DMS114 treated with DMSO at 0.1 percent for 48 hours (cell line): ENCODE data around the gene XPO1.

Experiments
- DNase-seq: peaks from one replicate; lab custom pipeline; 2025; ENCODE audit not compliant: unreplicated experiment; lab: John Stamatoyannopoulos, UW

XPO1 gene

GRCh38 chr2:61436092-61436491 is 102.1 kb downstream of the XPO1 start:
- no peak for DNase-seq

- DNase-seq = no peak
Measured at GRCh38 chr2:61435291-61435690, 102.9 kb downstream of the XPO1 start.

GRCh38 chr2:61434314-61434713 is 103.8 kb downstream of the XPO1 start:
- no peak for DNase-seq

GRCh38 chr2:61433606-61434005 is 104.5 kb downstream of the XPO1 start:
- no peak for DNase-seq

GRCh38 chr2:61432990-61433389 is 105.2 kb downstream of the XPO1 start:
- DNase-seq = no peak

GRCh38 chr2:61431345-61431744 is 106.8 kb downstream of the XPO1 start:
- no peak for DNase-seq
